Adrenal gland (tissue), 5 donors: ENCODE data around the gene ACSF2.

Source experiments
- POLR2A ChIP-seq, 2 donors: fragments of 450-650 bp; IDR thresholded peaks; one replicate each; pipeline ENCODE4 v1.6.1; 2017; ENCODE audit warnings: antibody characterized with exemption in 2 of 2, mild to moderate bottlenecking in 2 of 2, moderate library complexity in 1 of 2
- TF ChIP-seq, protein P1 (sequence below), 6 experiments: fragments of 450-650 bp in 4 of 6; fragments of 200-600 bp in 2 of 6; sonication (generic) in 1 of 6; IDR thresholded peaks; 1 replicate in 5 of 6; 2 replicates in 1 of 6; pipeline versions ENCODE4 v1.5.1 to v1.8.0; 2016 to 2021; ENCODE audit warnings: antibody characterized with exemption in 6 of 6, mild to moderate bottlenecking in 2 of 6, moderate library complexity in 1 of 6
- donor health status: DM: no; HTN: no; CAD: no.

DNA sequence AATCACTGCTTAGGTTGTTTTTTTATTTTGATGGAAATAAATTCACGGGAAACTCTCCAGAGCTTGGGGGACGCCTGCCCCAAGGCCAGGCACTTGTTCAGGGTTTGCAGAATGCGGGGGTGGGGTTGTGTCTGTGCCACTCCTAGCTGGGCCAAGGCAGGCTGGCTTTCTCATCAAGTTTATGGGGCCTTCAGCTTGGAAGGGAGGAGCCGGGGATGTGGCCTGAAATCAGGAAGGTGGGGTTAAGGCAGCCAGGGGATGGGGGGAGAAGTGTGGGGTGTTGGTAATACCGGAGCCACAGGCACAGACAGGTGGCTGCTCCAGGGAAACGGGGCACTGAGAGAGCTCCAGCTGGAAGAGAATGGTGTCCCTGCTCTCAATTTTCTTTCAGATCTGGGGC is 44.4 kb downstream of the ACSF2 start:
- TF ChIP-seq, protein P1, sequence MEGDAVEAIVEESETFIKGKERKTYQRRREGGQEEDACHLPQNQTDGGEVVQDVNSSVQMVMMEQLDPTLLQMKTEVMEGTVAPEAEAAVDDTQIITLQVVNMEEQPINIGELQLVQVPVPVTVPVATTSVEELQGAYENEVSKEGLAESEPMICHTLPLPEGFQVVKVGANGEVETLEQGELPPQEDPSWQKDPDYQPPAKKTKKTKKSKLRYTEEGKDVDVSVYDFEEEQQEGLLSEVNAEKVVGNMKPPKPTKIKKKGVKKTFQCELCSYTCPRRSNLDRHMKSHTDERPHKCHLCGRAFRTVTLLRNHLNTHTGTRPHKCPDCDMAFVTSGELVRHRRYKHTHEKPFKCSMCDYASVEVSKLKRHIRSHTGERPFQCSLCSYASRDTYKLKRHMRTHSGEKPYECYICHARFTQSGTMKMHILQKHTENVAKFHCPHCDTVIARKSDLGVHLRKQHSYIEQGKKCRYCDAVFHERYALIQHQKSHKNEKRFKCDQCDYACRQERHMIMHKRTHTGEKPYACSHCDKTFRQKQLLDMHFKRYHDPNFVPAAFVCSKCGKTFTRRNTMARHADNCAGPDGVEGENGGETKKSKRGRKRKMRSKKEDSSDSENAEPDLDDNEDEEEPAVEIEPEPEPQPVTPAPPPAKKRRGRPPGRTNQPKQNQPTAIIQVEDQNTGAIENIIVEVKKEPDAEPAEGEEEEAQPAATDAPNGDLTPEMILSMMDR (IDR thresholded peaks at IDR 0.05): no peak
- TF ChIP-seq POLR2A (IDR thresholded peaks at IDR 0.05): no peak
